SK-N-SH (cell line): Measurements from ENCODE around the gene POMZP3.
"Not testable (repeated sequence)": the region's sequence is repeated elsewhere in the genome, so short reads cannot be mapped to it uniquely, and the experiment has no call there.

Experiments used
- CHD2 ChIP-seq: fragments of 150-350 bp; IDR thresholded peaks from 2 replicates; pipeline ENCODE4 v1.6.1; 2018; ENCODE audit warnings: low read length; ENCODE audit not compliant: partially characterized antibody
- EP300 ChIP-seq, 2 experiments: IDR thresholded peaks; 2 replicates each; pipeline versions ENCODE4 v1.4.0 to v1.6.1; 2012; ENCODE audit warnings: borderline replicate concordance in 1 of 2, low read depth in 1 of 2, low read length in 1 of 2
- EZH2phosphoT487 ChIP-seq: fragments of 200-600 bp; sonication (generic); IDR thresholded peaks from 2 replicates; pipeline ENCODE4 v1.6.1; 2017; ENCODE audit warnings: low read depth, mixed run types, mild to moderate bottlenecking, antibody characterized with exemption, moderate library complexity, borderline replicate concordance
- JUND ChIP-seq: IDR thresholded peaks from 2 replicates; pipeline ENCODE4 v1.4.0; 2012
- POLR2AphosphoS5 ChIP-seq: IDR thresholded peaks from 2 replicates; pipeline ENCODE4 v1.6.1; 2012; ENCODE audit warnings: low read depth, low read length
- RAD21 ChIP-seq: IDR thresholded peaks from 2 replicates; pipeline ENCODE4 v1.6.1; 2012; ENCODE audit warnings: mild to moderate bottlenecking, low read length
- TAF1 ChIP-seq: IDR thresholded peaks from 2 replicates; pipeline ENCODE4 v1.6.1; 2012; ENCODE audit warnings: low read depth, mild to moderate bottlenecking, low read length, moderate library complexity, borderline replicate concordance
- TF ChIP-seq, protein P1 (sequence below): fragments of 200-600 bp; sonication (generic); IDR thresholded peaks from 2 replicates; pipeline ENCODE4 v1.6.1; 2017; ENCODE audit warnings: antibody characterized with exemption, mild to moderate bottlenecking, moderate library complexity
- TF ChIP-seq, protein P2 (sequence below): IDR thresholded peaks from 2 replicates; pipeline ENCODE4 v1.4.0; 2012; ENCODE audit warnings: low read depth
- TF ChIP-seq, protein P3 (sequence below): fragments of 150-350 bp; IDR thresholded peaks from 2 replicates; pipeline ENCODE4 v1.6.1; 2017; ENCODE audit warnings: antibody characterized with exemption, low read length, low read depth, borderline replicate concordance

DNA sequence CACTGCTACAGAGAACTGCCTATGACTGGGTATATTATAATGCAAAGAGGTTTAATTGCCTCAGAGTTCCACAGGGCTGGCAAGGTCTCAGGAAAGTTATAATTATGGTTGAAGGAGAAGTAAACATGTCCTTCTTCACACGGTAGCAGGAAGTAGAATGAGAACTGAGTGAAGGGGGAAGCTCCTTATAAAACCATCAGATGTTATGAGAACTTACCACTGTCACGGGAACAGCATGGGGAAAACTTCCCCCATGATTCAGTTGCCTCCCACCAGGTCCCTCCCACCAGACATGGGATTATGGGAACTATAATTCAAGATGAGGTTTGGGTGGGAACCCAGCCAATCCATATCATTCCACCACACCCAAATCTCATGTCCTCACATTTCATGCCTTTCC, 34.4 kb downstream of the POMZP3 start:
- TF ChIP-seq, protein P1, sequence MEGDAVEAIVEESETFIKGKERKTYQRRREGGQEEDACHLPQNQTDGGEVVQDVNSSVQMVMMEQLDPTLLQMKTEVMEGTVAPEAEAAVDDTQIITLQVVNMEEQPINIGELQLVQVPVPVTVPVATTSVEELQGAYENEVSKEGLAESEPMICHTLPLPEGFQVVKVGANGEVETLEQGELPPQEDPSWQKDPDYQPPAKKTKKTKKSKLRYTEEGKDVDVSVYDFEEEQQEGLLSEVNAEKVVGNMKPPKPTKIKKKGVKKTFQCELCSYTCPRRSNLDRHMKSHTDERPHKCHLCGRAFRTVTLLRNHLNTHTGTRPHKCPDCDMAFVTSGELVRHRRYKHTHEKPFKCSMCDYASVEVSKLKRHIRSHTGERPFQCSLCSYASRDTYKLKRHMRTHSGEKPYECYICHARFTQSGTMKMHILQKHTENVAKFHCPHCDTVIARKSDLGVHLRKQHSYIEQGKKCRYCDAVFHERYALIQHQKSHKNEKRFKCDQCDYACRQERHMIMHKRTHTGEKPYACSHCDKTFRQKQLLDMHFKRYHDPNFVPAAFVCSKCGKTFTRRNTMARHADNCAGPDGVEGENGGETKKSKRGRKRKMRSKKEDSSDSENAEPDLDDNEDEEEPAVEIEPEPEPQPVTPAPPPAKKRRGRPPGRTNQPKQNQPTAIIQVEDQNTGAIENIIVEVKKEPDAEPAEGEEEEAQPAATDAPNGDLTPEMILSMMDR = not testable (repeated sequence)
- not testable (repeated sequence) for TF ChIP-seq POLR2AphosphoS5; RAD21; EP300 (IDR thresholded peaks at IDR 0.05; ENCODE audit: borderline replicate concordance in 1 of 2, low read depth in 1 of 2, low read length in 1 of 2); JUND; CHD2; EZH2phosphoT487; TAF1
- TF ChIP-seq, protein P2, sequence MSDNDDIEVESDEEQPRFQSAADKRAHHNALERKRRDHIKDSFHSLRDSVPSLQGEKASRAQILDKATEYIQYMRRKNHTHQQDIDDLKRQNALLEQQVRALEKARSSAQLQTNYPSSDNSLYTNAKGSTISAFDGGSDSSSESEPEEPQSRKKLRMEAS = not testable (repeated sequence)
- TF ChIP-seq, protein P3, sequence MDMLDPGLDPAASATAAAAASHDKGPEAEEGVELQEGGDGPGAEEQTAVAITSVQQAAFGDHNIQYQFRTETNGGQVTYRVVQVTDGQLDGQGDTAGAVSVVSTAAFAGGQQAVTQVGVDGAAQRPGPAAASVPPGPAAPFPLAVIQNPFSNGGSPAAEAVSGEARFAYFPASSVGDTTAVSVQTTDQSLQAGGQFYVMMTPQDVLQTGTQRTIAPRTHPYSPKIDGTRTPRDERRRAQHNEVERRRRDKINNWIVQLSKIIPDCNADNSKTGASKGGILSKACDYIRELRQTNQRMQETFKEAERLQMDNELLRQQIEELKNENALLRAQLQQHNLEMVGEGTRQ = not testable (repeated sequence)
